Uterus (tissue), 4 donors: Measurements from ENCODE around the gene SLC27A1. TPM values are rescaled to one million over a fixed set of nuclear protein-coding genes. Genes with fewer than 3 reads are reported as not detected.

ENCODE experiments used
- DNase-seq, 2 donors: peaks; one replicate each; pipeline ENCODE4 v3.0.0-alpha.2; 2019 to 2020
- H3K27ac ChIP-seq, 2 donors: fragments of 200-600 bp; sonication (generic); 1 replicate in 1 of 2; 2 replicates in 1 of 2; pipeline ENCODE4 v1.5.1; 2016 to 2018
- H3K27me3 ChIP-seq, 2 donors: fragments of 200-600 bp; sonication (generic); one replicate each; pipeline ENCODE4 v1.5.1; 2018 to 2019; ENCODE audit warnings: control low read depth in 1 of 2
- H3K36me3 ChIP-seq, 2 donors: fragments of 200-600 bp; sonication (generic); one replicate each; pipeline ENCODE4 v1.5.1; 2019; ENCODE audit warnings: control low read depth in 1 of 2
- H3K4me1 ChIP-seq, 2 donors: fragments of 200-600 bp; sonication (generic); one replicate each; pipeline ENCODE4 v1.5.1; 2018 to 2019; ENCODE audit warnings: control low read depth in 1 of 2
- H3K4me3 ChIP-seq, 2 donors: fragments of 200-600 bp; sonication (generic); 1 replicate in 1 of 2; 2 replicates in 1 of 2; pipeline ENCODE4 v1.5.1; 2018 to 2019; ENCODE audit warnings: mild to moderate bottlenecking in 1 of 2
- H3K9me3 ChIP-seq, 2 donors: fragments of 200-600 bp; sonication (generic); one replicate each; pipeline ENCODE4 v1.5.1; 2019; ENCODE audit warnings: control low read depth in 1 of 2
- POLR2A ChIP-seq, 2 donors: fragments of 450-650 bp; IDR thresholded peaks; one replicate each; pipeline ENCODE4 v1.6.1; 2016; ENCODE audit warnings: antibody characterized with exemption in 2 of 2, mild to moderate bottlenecking in 1 of 2, moderate library complexity in 1 of 2
- intact Hi-C: fragments of 100-400 bp; cut with DNase I; formaldehyde crosslinking; loops from one replicate; pipeline ENCODE4 v1.15.1; 2023; ENCODE audit warnings: low total_unique reads
- total RNA-seq, 4 donors: library from RNA; depleted of rRNA in 3 of 4; stranded (reverse); fragments of >200 nt in 3 of 4; gene quantifications; one replicate each; pipeline versions ENCODE4 v1.1.0 to v1.2.4, GENCODE V29; 2014 to 2023
- TF ChIP-seq, protein P1 (sequence below), 4 experiments: fragments of 200-600 bp in 2 of 4; fragments of 450-650 bp in 2 of 4; sonication (generic) in 2 of 4; IDR thresholded peaks; one replicate each; pipeline ENCODE4 v1.5.1; 2016 to 2019; ENCODE audit warnings: antibody characterized with exemption in 4 of 4, mild to moderate bottlenecking in 2 of 4, moderate library complexity in 1 of 4
- donor health status: DM: yes; HTN: yes; CAD: no.

The SLC27A1 gene
- total RNA-seq, 4 donors from 2014 or later: 7.1 to 36.5 (median 26.9) TPM

GRCh38 chr19:17481986-17482385 lies 11.7 kb downstream of the SLC27A1 start:
- TF ChIP-seq POLR2A (IDR thresholded peaks at IDR 0.05): no peak
- TF ChIP-seq, protein P1, sequence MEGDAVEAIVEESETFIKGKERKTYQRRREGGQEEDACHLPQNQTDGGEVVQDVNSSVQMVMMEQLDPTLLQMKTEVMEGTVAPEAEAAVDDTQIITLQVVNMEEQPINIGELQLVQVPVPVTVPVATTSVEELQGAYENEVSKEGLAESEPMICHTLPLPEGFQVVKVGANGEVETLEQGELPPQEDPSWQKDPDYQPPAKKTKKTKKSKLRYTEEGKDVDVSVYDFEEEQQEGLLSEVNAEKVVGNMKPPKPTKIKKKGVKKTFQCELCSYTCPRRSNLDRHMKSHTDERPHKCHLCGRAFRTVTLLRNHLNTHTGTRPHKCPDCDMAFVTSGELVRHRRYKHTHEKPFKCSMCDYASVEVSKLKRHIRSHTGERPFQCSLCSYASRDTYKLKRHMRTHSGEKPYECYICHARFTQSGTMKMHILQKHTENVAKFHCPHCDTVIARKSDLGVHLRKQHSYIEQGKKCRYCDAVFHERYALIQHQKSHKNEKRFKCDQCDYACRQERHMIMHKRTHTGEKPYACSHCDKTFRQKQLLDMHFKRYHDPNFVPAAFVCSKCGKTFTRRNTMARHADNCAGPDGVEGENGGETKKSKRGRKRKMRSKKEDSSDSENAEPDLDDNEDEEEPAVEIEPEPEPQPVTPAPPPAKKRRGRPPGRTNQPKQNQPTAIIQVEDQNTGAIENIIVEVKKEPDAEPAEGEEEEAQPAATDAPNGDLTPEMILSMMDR (IDR thresholded peaks at IDR 0.05): no peak
- no peak overlapping the region for H3K4me3 ChIP-seq
- H3K27me3 ChIP-seq: no peaks in the 10 kb centered on the region
- H3K36me3 ChIP-seq: no peaks in the 10 kb centered on the region
- DNase-seq: no peak
- no peaks in the 10 kb centered on the region for H3K4me1 ChIP-seq
- intact Hi-C loops: no loop called here
- H3K9me3 ChIP-seq: no peaks in the 10 kb centered on the region
- H3K27ac ChIP-seq: no peak overlapping the region

DNA sequence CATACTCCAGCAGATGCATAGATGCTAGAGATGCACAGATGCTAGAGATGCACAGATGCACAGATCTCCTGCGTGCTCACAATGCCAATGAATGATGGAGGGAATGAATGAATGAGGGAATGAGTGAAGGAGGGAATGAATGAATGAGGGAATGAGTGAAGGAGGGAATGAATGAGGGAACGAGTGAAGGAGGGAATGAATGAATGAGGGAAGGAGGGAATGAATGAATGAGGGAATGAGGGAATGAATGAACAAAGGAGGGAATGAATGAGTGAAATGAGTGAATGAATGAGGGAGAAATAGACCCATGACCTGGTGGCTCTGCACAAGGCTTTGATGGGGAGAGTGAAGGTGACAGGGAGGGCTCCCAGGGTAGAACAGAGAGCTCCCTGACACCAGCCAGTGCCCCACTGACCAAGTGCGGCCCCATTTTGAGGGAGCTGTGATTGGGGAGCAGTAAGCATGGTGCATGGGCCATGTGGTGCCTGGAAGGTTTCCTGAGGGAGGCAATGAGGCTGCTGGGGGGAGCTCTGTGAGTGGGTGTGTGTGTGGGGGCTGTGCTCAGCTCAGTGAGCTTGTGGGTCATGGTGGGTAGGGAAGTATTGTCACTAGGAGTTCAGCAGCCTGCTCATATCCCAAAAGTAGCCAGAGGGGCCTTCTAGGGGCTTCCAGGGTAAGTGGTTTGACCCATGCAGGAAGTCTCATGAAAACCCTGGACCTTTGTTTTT lies 12.7 kb downstream of the SLC27A1 start:
- no peaks in the 10 kb centered on the region for H3K4me1 ChIP-seq

GRCh38 chr19:17483605-17484002 lies 13.3 kb downstream of the SLC27A1 start:
- DNase-seq: no peak
- no peaks in the 10 kb centered on the region for H3K27me3 ChIP-seq
- no peak overlapping the region for H3K4me3 ChIP-seq
- intact Hi-C loops: no loop called here
- no peak for TF ChIP-seq POLR2A (IDR thresholded peaks at IDR 0.05)
- TF ChIP-seq, protein P1 (IDR thresholded peaks at IDR 0.05): no peak
- H3K36me3 ChIP-seq: no peaks in the 10 kb centered on the region
- H3K27ac ChIP-seq: no peak overlapping the region
- no peaks in the 10 kb centered on the region for H3K4me1 ChIP-seq
- no peaks in the 10 kb centered on the region for H3K9me3 ChIP-seq

More for the DNA sequence above, 12.7 kb downstream of the SLC27A1 start:
- no peak for DNase-seq
- intact Hi-C loops: no loop called here
- Histone ChIP-seq H3K27me3 (no peaks in the 10 kb centered on the region), H3K27ac (no peak overlapping the region), H3K9me3 (no peaks in the 10 kb centered on the region), H3K4me3 (no peak overlapping the region), H3K36me3 (no peaks in the 10 kb centered on the region)
- TF ChIP-seq, protein P1 (IDR thresholded peaks at IDR 0.05): no peak
- no peak for TF ChIP-seq POLR2A (IDR thresholded peaks at IDR 0.05)

GRCh38 chr19:17484520-17485185 lies 14.3 kb downstream of the SLC27A1 start:
- no peak overlapping the region for H3K27ac ChIP-seq
- H3K4me3 ChIP-seq: no peak overlapping the region
- no peak for DNase-seq
- H3K27me3 ChIP-seq: no peaks in the 10 kb centered on the region
- intact Hi-C loops: no loop called here
- H3K36me3 ChIP-seq: no peaks in the 10 kb centered on the region
- H3K4me1 ChIP-seq: no peaks in the 10 kb centered on the region
- H3K9me3 ChIP-seq: no peaks in the 10 kb centered on the region
- TF ChIP-seq, protein P1 (IDR thresholded peaks at IDR 0.05): no peak
- no peak for TF ChIP-seq POLR2A (IDR thresholded peaks at IDR 0.05)

GRCh38 chr19:17486545-17487240 lies 16.4 kb downstream of the SLC27A1 start:
- no peaks in the 10 kb centered on the region for H3K9me3 ChIP-seq
- TF ChIP-seq, protein P1 (IDR thresholded peaks at IDR 0.05): no peak
- no peak for TF ChIP-seq POLR2A (IDR thresholded peaks at IDR 0.05)
- DNase-seq: no peak
- no peak overlapping the region for H3K4me3 ChIP-seq
- H3K4me1 ChIP-seq: no peaks in the 10 kb centered on the region
- no peak overlapping the region for H3K27ac ChIP-seq
- H3K27me3 ChIP-seq: no peaks in the 10 kb centered on the region
- intact Hi-C loops: no loop called here
- H3K36me3 ChIP-seq: no peaks in the 10 kb centered on the region
